BJ (cell line): Measurements from ENCODE around the gene BRAT1. TPM values are rescaled to one million over a fixed set of nuclear protein-coding genes. Genes with fewer than 3 reads are reported as not detected.

Experiments used
- CTCF ChIA-PET: fragments of 350-600 bp; formaldehyde crosslinking; extraction: SDS; loops from one replicate; lab custom pipeline; 2021; ENCODE audit warnings: antibody characterized with exemption, inconsistent platforms; lab: Yijun Ruan, JAX
- POLR2A ChIA-PET: fragments of 300-600 bp; sonication (Branson Sonifier 250); formaldehyde crosslinking; extraction: SDS; loops from one replicate; lab custom pipeline; 2021; ENCODE audit warnings: antibody characterized with exemption; lab: Charles Lee
- DNase-seq: peaks from one replicate; pipeline ENCODE4 v3.0.0-alpha.2; 2011; ENCODE audit warnings: low read depth
- H3K27me3 ChIP-seq: 2 replicates; pipeline ENCODE4 v1.6.0; 2011; ENCODE audit warnings: low read length; ENCODE audit not compliant: control insufficient read depth, insufficient read depth
- H3K36me3 ChIP-seq: 2 replicates; pipeline ENCODE4 v1.5.1; 2011; ENCODE audit warnings: low read length; ENCODE audit not compliant: control insufficient read depth, insufficient read depth
- H3K4me3 ChIP-seq: 2 replicates; pipeline ENCODE4 v1.5.1; 2011; ENCODE audit warnings: low read depth, mild to moderate bottlenecking, control low read depth, low read length
- CTCF ChIP-seq: IDR thresholded peaks from 2 replicates; pipeline ENCODE4 v1.5.1; 2011; ENCODE audit warnings: low read depth, mild to moderate bottlenecking, control low read depth, inconsistent platforms, low read length, moderate library complexity; ENCODE audit not compliant: insufficient read depth
- polyA plus RNA-seq: library from polyadenylated mRNA; depleted of rRNA; stranded (reverse); fragments of >200 nt; gene quantifications from 2 replicates; pipeline ENCODE4 v1.2.3, GENCODE V29; 2011

Gene BRAT1
- polyA plus RNA-seq, 1 experiment = 17.9 TPM

GRCh38 chr7:2589341-2589740 is 34.0 kb upstream of the BRAT1 start:
- POLR2A ChIA-PET = no interaction called here
- DNase-seq = no peak
- CTCF ChIA-PET = no interaction called here
- Histone ChIP-seq H3K36me3 (peaks cover 17% of the 10 kb centered on the region), H3K4me3 (no peak overlapping the region), H3K27me3 (no peaks in the 10 kb centered on the region)
- TF ChIP-seq CTCF = no peak

GRCh38 chr7:2587778-2588177 is 32.5 kb upstream of the BRAT1 start:
- DNase-seq = no peak
- POLR2A ChIA-PET = no interaction called here
- peaks cover 12% of the 10 kb centered on the region for H3K36me3 ChIP-seq
- no peak overlapping the region for H3K4me3 ChIP-seq
- CTCF ChIA-PET = no interaction called here
- no peaks in the 10 kb centered on the region for H3K27me3 ChIP-seq
- no peak for TF ChIP-seq CTCF

GRCh38 chr7:2587134-2587533 is 31.8 kb upstream of the BRAT1 start:
- CTCF ChIA-PET = no interaction called here
- Histone ChIP-seq H3K27me3 (no peaks in the 10 kb centered on the region), H3K4me3 (no peak overlapping the region), H3K36me3 (peaks cover 9% of the 10 kb centered on the region)
- DNase-seq = no peak
- no peak for TF ChIP-seq CTCF
- POLR2A ChIA-PET = no interaction called here

GRCh38 chr7:2586326-2587020 is 31.1 kb upstream of the BRAT1 start:
- POLR2A ChIA-PET = no interaction called here
- CTCF ChIA-PET = no interaction called here
- Histone ChIP-seq H3K27me3 (no peaks in the 10 kb centered on the region), H3K4me3 (no peak overlapping the region), H3K36me3 (peaks cover 7% of the 10 kb centered on the region)
- DNase-seq = no peak
- TF ChIP-seq CTCF = no peak

- POLR2A ChIA-PET = no interaction called here
- CTCF ChIA-PET = interaction anchor here (0.8 to 0.9 kb wide), 2 partner anchors 10 to 95 kb away, joined by 3 to 4 read pairs; no protein-coding TSS in a partner anchor
- Histone ChIP-seq H3K4me3 (no peak overlapping the region), H3K27me3 (no peaks in the 10 kb centered on the region), H3K36me3 (peaks cover 7% of the 10 kb centered on the region; the same call in 1 of the 2 replicates)
- DNase-seq = no peak
- no peak for TF ChIP-seq CTCF
Measured at GRCh38 chr7:2585446-2585845, 30.1 kb upstream of the BRAT1 start.
